Smooth muscle cell of the brain vasculature (primary cell): Measurements from ENCODE around the gene OBP2B.
"Not testable (repeated sequence)": the region's sequence is repeated elsewhere in the genome, so short reads cannot be mapped to it uniquely, and the experiment has no call there.

Source experiments
- DNase-seq: peaks from one replicate; pipeline ENCODE4 v3.0.0-alpha.2; 2012; ENCODE audit warnings: low read depth, low spot score

OBP2B gene, protein sequence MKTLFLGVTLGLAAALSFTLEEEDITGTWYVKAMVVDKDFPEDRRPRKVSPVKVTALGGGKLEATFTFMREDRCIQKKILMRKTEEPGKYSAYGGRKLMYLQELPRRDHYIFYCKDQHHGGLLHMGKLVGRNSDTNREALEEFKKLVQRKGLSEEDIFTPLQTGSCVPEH

DNA sequence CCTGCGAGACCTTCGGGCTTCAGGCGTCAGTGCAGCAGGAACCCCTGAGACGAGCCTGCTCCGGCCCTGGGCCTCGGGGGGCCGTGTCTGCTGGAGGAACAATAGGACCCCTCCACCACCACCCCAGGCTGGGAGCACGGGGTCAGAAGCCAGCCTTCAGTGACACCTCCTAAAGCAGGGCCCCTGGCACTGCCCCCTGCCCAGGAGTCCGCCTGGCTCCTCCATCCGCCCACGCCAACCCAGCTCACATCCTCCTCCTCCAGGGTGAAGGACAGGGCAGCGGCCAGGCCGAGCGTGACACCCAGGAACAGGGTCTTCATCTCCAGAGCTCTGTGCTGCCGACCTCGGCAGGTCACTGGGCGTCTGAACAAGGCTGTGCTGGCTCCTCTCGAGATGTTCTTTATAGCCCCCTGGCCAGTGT lies at the start of gene OBP2B:
Gene OBP2B, minus strand, starts transcription at position 371 of the 421 bp plus-strand sequence. Its CDS starts 51 bp downstream, at position 320.
- not testable (repeated sequence) for DNase-seq

DNA sequence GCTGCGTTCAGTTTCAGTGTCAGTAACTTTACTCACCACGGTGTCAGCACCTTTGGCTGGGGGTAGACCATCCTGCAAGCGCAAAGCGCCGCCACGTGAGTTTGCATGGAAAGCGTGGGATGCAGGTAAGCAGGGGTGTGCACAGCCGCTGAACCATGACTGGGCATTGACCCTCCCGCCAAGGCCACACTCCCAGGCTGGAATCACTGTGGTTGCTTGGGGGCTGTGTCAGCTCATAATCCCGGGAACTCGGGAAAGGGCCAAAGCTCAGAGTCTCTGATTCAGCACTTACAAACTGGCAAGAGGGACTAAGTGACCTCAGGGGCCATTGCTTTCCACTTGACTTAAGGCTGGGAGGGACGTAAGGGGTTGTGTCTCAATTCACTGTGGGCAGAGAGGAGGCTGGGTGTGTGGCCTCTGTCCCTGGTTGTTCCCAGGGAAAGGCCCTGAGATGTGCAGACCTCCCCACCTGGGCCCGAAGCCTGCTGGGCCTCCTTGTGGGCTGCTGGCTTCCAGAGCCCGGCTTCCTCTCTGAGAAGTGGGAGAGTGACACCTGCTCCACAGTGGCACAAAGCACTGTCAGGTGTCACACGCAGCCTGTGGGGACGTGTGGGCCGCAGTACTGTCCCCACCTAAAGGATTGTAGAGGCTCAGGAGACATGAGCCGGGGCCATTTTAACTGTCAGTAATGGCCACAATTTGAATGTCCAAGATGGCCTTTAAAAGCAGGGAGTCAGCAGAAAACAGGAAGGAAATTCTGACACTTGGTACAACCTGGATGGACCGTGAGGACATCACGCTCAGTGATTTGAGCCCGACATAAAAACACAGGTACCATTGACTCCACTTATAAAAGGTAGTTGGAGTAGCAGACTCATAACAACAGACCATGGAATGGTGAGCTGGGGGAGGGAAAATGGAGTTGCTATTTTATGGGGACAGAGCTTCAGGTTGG lies 49.3 kb upstream of the OBP2B start:
- DNase-seq = no peak

DNA sequence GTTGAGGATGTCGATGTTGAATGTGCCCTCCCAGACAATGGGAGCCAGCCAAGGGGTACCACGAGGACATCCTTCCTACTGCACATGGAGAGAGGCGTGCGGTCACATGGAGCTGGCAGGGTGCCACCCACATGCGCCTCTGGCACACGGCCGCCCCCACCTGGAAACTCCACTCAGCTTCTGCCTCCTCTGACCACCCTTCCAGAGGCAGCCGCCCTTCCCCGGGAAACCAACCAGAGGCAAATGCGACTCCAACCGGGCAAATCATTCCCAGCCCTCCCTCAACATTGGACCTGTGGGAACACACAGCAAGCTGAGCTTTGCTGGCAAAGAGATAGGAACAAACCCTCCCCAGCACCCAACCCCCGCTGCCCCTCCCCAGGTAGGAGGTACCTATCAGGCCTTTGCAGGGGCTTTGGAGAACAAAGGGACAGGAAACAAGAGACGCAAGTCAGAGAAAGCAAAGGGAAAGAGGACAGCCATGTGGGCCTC lies 48.5 kb upstream of the OBP2B start:
- DNase-seq = no peak

DNA sequence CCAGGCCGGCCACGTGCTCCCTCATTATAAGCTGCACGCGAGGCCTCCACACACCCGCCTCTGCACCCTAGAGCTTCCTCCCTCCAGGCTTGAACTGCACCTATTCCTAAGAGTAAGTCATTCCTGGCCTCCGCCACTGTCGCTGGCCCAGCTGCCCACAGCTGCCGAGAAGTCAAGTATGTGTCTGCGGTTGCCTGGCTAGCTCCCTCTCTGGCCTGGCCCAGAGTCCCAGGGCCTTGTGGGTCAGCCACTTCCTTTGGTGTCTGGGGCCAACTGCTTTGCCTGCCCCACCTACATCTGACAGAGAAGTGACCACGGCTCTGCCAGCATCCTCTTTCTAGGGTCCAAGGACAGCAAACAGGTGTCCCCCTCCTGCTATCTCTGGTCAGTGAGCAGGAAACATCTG lies 47.6 kb upstream of the OBP2B start:
- DNase-seq = no peak

DNA sequence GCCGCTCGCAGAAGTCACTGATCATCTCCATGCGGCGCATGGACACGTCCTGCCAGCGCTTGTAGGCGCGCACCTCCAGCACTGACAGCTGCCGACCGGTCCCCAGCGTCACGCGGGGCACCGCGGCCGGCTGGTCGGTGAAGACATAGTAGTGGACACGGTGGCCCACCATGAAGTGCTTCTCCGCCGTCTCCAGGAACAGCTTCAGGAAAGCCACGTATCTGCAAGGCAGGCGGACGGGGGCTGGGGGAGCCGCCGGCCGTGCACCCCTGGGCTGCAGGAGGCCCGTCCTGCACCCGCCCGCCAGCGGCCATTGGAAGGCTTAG lies 47.0 kb upstream of the OBP2B start:
- no peak for DNase-seq

DNA sequence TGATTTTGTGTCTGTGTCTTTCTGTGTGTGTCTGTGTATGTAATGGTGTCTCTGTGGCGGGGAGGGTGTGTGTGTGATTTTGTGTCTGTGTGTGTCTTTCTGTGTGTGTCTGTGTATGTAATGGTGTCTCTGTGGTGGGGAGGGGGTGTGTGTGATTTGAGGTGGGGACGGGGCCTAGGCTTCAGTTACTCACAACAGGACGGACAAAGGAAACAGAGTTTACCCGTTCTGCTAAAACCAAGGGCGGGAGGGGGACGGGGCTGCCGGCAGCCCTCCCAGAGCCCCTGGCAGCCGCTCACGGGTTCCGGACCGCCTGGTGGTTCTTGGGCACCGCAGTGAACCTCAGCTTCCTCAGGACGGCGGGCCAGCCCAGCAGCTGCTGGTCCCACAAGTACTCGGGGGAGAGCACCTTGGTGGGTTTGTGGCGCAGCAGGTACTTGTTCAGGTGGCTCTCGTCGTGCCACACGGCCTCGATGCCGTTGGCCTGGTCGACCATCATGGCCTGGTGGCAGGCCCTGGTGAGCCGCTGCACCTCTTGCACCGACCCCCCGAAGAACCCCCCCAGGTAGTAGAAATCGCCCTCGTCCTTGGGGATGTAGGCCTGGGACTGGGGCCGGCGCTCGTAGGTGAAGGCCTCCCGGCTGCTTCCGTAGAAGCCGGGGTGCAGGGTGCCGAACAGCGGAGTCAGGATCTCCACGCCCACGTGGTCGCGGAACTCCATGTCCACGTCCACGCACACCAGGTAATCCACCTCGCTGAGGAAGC lies 46.5 kb upstream of the OBP2B start:
- DNase-seq = no peak

DNA sequence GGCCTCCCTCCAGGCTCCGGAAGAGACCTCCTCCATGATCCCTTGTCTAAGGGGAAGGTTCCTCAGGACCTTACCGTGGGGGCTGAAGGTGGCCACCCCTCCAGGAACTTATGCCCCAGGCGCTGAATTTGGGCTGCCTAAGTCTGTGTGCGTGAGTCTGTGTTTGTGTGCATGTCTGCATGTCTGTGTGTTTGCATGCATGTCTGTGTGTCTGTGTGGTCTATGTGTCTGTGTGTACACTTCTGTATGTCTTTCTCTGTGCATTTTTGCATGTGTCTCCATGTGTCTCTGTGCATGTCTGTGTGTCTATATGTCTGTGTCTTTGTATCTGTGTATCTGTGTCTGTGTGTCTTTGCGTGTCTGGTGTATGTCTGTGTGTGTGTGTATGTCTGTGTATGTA lies 45.4 kb upstream of the OBP2B start:
- no peak for DNase-seq

DNA sequence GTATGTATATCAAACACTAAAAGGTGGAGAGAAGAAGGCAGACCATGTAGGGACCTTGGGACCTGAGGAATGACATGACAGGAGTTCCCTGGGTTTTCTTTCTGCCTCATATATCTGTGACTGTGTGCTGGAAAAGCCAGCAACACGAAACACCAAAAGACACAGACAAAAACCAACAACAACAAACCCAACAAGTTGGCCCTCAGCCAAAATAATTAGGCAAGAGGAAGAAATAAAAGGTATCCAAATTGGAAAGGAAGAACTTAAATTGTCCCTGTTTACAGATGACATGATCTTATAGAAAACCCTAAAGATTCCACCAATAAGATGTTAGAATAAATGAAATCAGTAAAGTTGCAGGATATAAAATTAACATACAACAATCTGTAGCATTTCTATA lies 44.2 kb upstream of the OBP2B start:
- DNase-seq = no peak

DNA sequence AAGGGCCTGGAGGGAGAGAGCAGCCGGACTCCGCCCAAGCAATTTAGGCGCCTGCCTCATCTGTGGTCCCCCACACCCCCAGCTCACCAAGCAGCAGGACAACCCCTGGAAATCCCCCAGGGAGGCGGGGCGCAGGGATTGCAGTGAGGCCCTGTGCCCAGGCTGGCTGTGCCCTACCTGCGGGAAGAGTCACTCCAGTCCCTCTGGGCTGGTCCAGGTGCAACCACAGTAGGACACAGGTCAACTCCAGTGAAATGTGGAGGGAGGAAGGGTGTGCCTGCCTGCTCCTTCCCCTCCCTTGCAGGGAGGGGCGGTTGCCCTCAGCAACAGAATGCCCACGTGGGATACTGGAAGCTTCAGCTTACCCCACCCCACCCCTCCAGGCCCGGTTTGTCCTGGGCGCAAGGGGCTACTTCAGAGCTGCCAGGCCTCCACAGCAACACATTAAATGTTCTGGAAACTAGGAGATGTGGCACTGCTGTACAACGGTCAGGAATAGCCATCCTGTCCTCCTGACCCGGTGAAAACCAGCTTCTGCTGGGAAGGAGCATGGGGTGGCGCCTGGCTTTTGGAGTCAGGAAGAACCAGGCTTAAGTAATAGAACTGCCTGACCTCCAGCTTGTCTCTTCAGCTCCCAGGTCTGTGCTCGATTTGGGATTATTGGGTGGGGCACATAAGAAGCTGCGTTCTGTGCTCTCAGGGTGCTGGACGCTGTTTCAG lies 43.4 kb upstream of the OBP2B start:
- no peak for DNase-seq

DNA sequence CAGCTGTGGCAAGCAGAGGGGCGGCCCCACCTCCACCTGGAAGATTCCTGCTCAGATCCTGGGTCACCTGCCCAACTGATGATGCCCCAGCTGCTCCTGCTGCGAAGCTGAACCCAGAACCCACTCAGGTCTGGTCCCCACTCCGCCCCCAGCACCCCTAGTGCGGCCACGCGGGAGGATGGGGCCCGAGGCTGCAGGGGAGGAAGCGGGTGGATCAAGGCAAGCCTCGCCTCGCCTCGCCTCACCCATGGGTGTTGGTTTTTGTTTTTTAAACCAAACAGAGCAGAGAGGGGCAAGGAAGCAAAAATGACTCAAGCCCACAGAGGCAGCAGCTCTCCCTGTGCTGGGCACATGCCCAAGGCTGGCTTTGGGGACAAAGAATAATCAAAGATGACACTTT lies 42.7 kb upstream of the OBP2B start:
- DNase-seq = no peak

DNA sequence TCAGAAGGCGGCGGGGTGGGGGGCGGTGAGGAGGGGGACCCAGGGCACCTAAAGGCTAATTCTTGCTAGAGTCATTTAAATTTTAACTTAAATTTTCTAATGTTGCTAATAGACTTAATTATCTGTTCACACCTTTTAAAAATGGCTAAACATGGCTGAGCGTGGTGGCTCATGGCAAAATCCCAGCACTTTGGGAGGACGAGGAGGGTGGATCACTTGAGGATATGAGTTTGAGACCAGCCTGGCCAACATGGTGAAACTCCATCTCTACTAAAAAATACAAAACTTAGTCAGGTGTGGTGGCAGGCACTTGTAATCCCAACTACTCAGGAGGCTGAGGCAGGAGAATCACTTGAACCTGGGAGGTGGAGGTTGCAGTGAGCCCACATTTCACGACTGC lies 42.2 kb upstream of the OBP2B start:
- DNase-seq = not testable (repeated sequence)

DNA sequence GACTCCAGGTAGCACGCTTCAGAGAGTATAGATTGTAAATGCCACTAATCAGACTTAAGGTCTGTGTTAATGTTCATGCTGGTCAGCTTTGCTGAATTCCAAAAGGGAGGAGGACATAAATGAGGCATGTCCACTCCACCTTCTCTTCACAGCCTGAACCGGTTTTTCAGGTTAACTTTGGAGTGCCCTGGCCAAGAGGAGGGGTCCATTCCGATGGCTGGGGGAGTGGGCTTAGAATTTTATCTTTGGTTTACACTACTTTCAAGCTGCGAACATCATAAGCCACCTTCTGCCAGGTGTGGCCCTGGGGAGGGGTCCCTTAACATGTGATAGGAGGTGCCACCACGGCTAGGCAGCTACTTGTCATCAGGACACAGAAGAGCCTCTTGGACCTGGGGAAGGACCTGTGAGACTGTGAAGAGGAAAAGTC lies 41.7 kb upstream of the OBP2B start:
- DNase-seq = no peak

DNA sequence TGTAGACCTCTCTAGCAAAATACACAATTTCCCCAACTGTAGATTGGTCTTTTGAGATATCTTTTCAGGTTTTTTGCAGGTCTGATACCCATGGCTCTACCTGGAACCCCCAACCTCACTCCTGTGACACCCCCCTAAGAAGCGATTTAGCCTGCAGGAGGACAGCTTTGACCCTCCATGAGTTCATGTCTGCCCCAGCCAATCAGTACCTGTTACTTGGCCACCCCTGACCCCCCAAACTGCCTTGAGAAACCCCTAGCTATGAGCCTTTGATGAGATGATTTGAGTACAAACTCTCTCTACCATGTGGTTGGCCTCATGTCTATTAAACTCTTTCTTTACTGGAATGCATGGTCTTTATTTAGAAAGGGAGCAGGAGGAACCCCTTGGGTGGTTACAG lies 40.3 kb upstream of the OBP2B start:
- DNase-seq = no peak

DNA sequence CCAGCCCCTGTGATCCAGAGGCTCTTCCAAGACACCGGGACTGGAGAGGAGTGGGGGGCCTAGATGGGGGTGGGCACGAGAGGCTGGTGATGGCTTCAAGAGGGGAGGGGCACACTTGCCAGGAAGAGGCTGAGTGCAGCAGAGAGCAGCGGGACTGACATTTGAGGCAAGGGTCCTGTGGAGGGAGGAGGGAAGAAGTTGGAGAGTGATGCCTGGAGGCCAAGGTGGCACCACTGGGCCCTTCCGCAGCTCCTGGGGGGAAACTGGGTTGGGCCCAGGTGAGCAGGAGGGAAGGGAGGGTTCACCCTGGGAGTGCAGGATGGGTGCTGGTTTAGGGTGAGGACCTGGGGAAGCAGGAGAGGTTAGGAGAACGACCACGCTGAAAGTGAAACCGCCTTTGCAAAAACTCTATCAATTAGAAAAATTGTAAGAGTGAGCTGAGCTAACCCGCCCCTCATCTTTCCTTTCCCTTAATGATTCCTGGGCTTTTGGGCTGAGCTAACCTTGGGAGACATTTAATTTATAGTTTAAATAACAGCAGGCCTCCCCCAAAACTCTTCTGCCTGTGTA lies 39.8 kb upstream of the OBP2B start:
- DNase-seq = no peak

DNA sequence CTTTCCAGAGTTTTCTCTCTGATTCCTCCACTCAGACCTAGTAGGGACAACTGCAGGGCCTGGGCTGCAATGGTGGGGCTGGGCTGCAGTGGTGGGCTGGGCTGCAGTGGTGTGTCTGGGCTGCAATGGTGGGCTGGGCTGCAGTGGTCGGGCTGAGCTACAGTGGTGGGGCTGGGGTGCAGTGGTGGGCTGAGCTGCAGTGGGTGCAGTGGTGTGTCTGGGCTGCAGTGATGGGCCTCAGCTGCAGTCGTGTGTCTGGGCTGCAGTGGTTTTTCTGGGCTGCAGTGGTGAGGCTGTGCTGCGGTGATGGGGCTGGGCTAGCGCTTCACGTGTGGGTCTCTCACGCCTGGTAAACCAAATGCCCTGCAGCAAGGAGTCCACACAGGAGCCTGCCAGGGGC lies 38.6 kb upstream of the OBP2B start:
- DNase-seq = no peak

DNA sequence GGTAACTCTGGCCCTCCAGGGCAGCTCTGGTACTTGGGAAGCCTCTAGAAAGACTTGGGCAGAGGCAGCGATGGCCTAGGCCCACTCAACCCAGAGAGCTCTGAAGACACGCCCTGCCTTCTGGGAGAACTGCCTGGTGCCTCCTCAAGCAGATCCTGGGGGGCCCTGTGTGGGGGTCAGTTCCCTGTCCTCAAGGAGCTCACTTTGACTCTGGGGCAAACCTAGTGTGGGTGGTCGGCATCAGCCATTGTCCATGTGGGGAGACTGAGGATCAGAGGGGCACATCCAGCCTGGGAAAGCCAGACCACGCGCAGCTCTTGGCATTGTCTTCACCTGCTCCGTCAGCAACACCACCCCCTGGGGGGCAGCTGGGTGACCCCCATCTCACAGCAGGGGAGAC lies 37.9 kb upstream of the OBP2B start:
- no peak for DNase-seq

DNA sequence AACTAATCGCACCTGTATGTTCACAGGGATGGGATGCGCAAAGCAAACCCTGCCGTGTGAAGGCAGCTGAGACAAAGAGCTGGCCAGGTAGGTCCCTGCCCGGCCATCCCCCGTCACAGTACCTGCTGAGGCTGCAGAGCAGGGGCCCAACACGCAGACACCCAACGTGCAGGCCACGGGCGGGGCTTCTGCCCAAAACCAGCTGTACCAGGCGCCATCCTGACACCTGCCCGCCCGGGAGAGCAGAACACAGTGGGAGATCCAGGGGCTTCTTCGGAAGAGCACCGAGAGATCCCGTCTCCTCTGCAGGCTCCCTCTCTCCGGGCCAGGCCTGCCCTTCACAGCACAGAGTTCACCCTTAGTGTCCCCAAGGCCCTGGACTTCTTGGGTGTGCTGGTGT lies 37.5 kb upstream of the OBP2B start:
- no peak for DNase-seq

DNA sequence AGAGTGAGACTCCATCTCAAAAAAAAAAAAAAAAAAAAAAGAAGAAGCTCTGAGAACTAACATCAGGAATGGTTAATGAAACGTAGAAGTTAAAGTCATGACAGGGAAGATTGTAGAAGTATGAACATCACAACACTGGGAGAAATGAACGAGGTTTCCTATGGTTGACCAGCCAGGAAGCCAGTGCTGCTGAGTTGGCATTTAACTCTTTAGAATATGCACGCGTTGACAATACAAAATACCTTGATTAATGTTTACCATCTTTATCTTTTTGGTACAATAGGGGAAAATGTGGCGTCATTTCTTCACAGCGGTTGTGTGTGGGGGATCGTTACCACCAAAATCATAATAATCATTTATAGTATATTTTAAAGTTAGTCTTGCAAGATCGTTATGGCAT lies 33.9 kb upstream of the OBP2B start:
- DNase-seq = no peak

DNA sequence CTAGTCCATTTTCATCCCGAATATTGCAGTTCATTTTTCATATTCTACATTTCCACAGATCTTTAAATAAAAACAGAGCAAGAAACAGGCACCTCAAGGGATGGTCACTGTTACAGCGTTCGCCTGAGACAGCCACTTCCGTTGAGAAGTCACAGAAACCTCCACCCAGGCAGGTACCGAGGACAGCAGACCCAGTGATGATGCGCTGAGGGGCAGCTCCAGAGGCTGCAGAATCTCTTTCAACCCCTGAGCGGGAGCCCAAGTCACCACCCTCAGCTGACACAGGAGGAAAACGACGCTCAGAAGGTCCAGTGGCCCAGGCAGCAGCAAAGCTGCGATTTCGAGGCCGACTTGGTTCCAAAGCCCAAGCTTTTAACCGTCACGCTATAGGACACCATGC lies 33.2 kb upstream of the OBP2B start:
- no peak for DNase-seq

DNA sequence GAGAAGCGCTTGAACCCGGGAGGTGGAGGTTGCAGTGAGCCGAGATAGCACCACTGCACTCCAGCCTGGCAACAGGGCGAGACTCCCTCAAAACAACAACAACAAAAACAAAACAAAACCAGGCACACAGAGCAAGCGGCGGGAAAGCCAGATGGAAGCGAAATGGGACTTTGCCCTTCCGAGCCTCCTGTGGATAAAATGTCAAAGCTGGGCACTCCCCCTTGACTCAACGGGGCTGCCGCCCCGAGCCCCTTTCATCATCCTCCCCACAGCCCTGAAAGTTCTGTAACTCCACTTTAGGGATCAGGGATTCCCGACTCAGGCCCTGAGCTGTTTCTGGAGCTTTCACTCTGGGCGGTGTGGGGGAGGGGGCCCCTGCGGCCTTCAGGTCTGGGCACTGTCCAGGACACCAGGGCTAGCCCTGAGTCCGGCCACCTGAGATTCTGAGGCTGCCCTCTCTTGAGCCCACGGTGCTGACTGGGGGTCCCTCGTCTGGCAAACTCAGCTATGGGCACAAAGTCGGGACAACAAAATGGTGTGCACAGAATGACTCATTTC lies 30.6 kb upstream of the OBP2B start:
- DNase-seq = no peak
